Vagina (tissue), 2 donors: ENCODE data around the gene FGFBP3. TPM values are rescaled to one million over a fixed set of nuclear protein-coding genes. Genes with fewer than 3 reads are reported as not detected.
A peak's percentile ranks its signal among the peaks of the same experiment; 100 is the strongest.

ENCODE experiments used
- DNase-seq, 2 donors: peaks; one replicate each; pipeline ENCODE4 v3.0.0-alpha.2; 2017; ENCODE audit errors: extremely low spot score in 2 of 2
- H3K27ac ChIP-seq: fragments of 200-600 bp; sonication (generic); one replicate; pipeline ENCODE4 v1.5.1; 2019
- H3K27me3 ChIP-seq: fragments of 200-600 bp; sonication (generic); one replicate; pipeline ENCODE4 v1.5.1; 2019
- H3K36me3 ChIP-seq, 2 donors: fragments of 200-600 bp; sonication (generic); one replicate each; pipeline ENCODE4 v1.5.1; 2017 to 2019
- H3K4me1 ChIP-seq: fragments of 200-600 bp; sonication (generic); one replicate; pipeline ENCODE4 v1.5.1; 2019
- H3K4me3 ChIP-seq, 2 donors: fragments of 200-600 bp; sonication (generic); 1 replicate in 1 of 2; 2 replicates in 1 of 2; pipeline ENCODE4 v1.5.1; 2016 to 2019
- H3K9me3 ChIP-seq: fragments of 200-600 bp; sonication (generic); one replicate; pipeline ENCODE4 v1.5.1; 2019
- CTCF ChIP-seq, 3 experiments: fragments of 450-650 bp in 2 of 3; fragments of 200-600 bp in 1 of 3; sonication (generic) in 1 of 3; IDR thresholded peaks; one replicate each; pipeline ENCODE4 v1.5.1; 2017 to 2019; ENCODE audit warnings: antibody characterized with exemption in 3 of 3, mild to moderate bottlenecking in 2 of 3, moderate library complexity in 2 of 3
- POLR2A ChIP-seq, 2 donors: fragments of 450-650 bp; IDR thresholded peaks; one replicate each; pipeline ENCODE4 v1.6.1; 2017; ENCODE audit warnings: antibody characterized with exemption in 2 of 2, mild to moderate bottlenecking in 2 of 2, moderate library complexity in 2 of 2
- POLR2AphosphoS5 ChIP-seq, 2 donors: sonication (generic); formaldehyde crosslinking; IDR thresholded peaks; one replicate each; pipeline ENCODE4 v1.9.0; 2017; ENCODE audit warnings: antibody characterized with exemption in 2 of 2, mild to moderate bottlenecking in 2 of 2, low read depth in 1 of 2; ENCODE audit not compliant: insufficient read depth in 1 of 2
- intact Hi-C: fragments of 100-400 bp; cut with DNase I; formaldehyde crosslinking; loops from one replicate; pipeline ENCODE4 v1.15.1; 2023
- total RNA-seq: library from RNA; depleted of rRNA; stranded (reverse); fragments of >200 nt; gene quantifications from one replicate; pipeline ENCODE4 v1.2.3, GENCODE V29; 2016

The FGFBP3 gene
- total RNA-seq, 1 donor from 2014 or later = 0.74 TPM

GRCh38 chr10:91923371-91924211, 14.3 kb upstream of the FGFBP3 start, which contains the start of gene BTAF1:
BTAF1 (plus strand) TSS chr10:91923770; CDS start chr10:91924077, 307 bp downstream.
- peak; percentile 84 to 97 for TF ChIP-seq POLR2AphosphoS5 (IDR thresholded peaks at IDR 0.05; ENCODE audit: insufficient read depth in 1 of 2, low read depth in 1 of 2)
- no peak for TF ChIP-seq CTCF (IDR thresholded peaks at IDR 0.05)
- peak; percentile 81 to 83 for TF ChIP-seq POLR2A (IDR thresholded peaks at IDR 0.05)
- Histone ChIP-seq H3K9me3 (no peaks in the 10 kb centered on the region), H3K27me3 (no peaks in the 10 kb centered on the region), H3K4me1 (peaks cover 22% of the 10 kb centered on the region), H3K27ac (peak within 1 kb of the TSS; percentile 96), H3K36me3 (no peaks in the 10 kb centered on the region), H3K4me3 (peak within 1 kb of the TSS; percentile 79 to 93)
- intact Hi-C loops = no loop called here
- DNase-seq = no peak

GRCh38 chr10:91919651-91920050, 10.4 kb upstream of the FGFBP3 start:
- no peak for DNase-seq
- H3K36me3 ChIP-seq = no peaks in the 10 kb centered on the region
- no peaks in the 10 kb centered on the region for H3K27me3 ChIP-seq
- no peak overlapping the region for H3K4me3 ChIP-seq
- H3K9me3 ChIP-seq = no peaks in the 10 kb centered on the region
- no peak overlapping the region for H3K27ac ChIP-seq
- H3K4me1 ChIP-seq = peaks cover 4% of the 10 kb centered on the region
- TF ChIP-seq CTCF (IDR thresholded peaks at IDR 0.05) (no peak), POLR2AphosphoS5 (IDR thresholded peaks at IDR 0.05; ENCODE audit: insufficient read depth in 1 of 2, low read depth in 1 of 2) (no peak), POLR2A (IDR thresholded peaks at IDR 0.05) (no peak)
- intact Hi-C loops = no loop called here

GRCh38 chr10:91910467-91910866, 1.2 kb upstream of the FGFBP3 start:
- no peak for DNase-seq
- H3K4me3 ChIP-seq = no peak overlapping the region
- H3K27ac ChIP-seq = no peak overlapping the region
- no peaks in the 10 kb centered on the region for H3K36me3 ChIP-seq
- H3K27me3 ChIP-seq = no peaks in the 10 kb centered on the region
- TF ChIP-seq POLR2AphosphoS5 (IDR thresholded peaks at IDR 0.05; ENCODE audit: insufficient read depth in 1 of 2, low read depth in 1 of 2) = no peak
- intact Hi-C loops = no loop called here
- H3K9me3 ChIP-seq = no peaks in the 10 kb centered on the region
- peaks cover 23% of the 10 kb centered on the region for H3K4me1 ChIP-seq

- Histone ChIP-seq H3K4me1 (peaks cover 23% of the 10 kb centered on the region), H3K36me3 (no peaks in the 10 kb centered on the region), H3K27ac (peak overlapping the region; percentile 64), H3K4me3 (peak overlapping the region; percentile 58 to 65), H3K9me3 (no peaks in the 10 kb centered on the region), H3K27me3 (no peaks in the 10 kb centered on the region)
- intact Hi-C loops = no loop called here
- no peak for DNase-seq
- no peak for TF ChIP-seq POLR2A (IDR thresholded peaks at IDR 0.05)
- TF ChIP-seq CTCF (IDR thresholded peaks at IDR 0.05) = peak in 1 of 3 experiments; percentile 6
Measured at GRCh38 chr10:91908337-91909116, 759 bp downstream of the FGFBP3 start.

- peak overlapping the region; percentile 64 for H3K27ac ChIP-seq
- peaks cover 23% of the 10 kb centered on the region for H3K4me1 ChIP-seq
- peak overlapping the region; percentile 58 to 65 for H3K4me3 ChIP-seq
- intact Hi-C loops = no loop called here
- H3K27me3 ChIP-seq = no peaks in the 10 kb centered on the region
- H3K36me3 ChIP-seq = no peaks in the 10 kb centered on the region
- no peaks in the 10 kb centered on the region for H3K9me3 ChIP-seq
- DNase-seq = no peak
- TF ChIP-seq POLR2AphosphoS5 (IDR thresholded peaks at IDR 0.05; ENCODE audit: insufficient read depth in 1 of 2, low read depth in 1 of 2) = no peak
- no peak for TF ChIP-seq POLR2A (IDR thresholded peaks at IDR 0.05)
- TF ChIP-seq CTCF (IDR thresholded peaks at IDR 0.05) = no peak
Measured at GRCh38 chr10:91907914-91908336, 1.4 kb downstream of the FGFBP3 start.
